Right lobe of liver (tissue), 4 donors: ENCODE measurements around the gene ACTRT3.
"Not testable (repeated sequence)": the region's sequence is repeated elsewhere in the genome, so short reads cannot be mapped to it uniquely, and the experiment has no call there.

Source experiments
- POLR2A ChIP-seq: fragments of 450-650 bp; IDR thresholded peaks from one replicate; pipeline ENCODE4 v1.6.1; 2017; ENCODE audit warnings: antibody characterized with exemption, mild to moderate bottlenecking
- TF ChIP-seq, protein P1 (sequence below), 4 donors: fragments of 200-600 bp in 3 of 4; fragments of 450-650 bp in 1 of 4; IDR thresholded peaks; one replicate each; pipeline versions ENCODE4 v1.5.1 to v1.8.0; 2016 to 2022; ENCODE audit warnings: antibody characterized with exemption in 4 of 4, mild to moderate bottlenecking in 2 of 4
- donor health status: DM: no; HTN: no; CAD: no.
- donor health status: DM: no; HTN: no; CAD: no.
- donor health status: DM: no; HTN: yes; CAD: no.

DNA sequence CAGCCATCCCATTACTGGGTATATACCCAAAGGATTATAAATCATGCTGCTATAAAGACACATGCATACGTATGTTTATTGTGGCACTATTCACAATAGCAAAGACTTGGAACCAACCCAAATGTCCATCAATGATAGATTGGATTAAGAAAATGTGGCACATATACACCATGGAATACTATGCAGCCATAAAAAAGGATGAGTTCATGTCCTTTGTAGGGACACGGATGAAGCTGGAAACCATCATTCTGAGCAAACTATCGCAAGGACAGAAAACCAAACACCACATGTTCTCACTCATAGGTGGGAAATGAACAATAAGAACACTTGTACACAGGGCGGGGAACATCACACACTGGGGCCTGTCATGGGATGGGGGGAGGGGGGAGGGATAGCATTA is 50.9 kb downstream of the ACTRT3 start:
- TF ChIP-seq, protein P1, sequence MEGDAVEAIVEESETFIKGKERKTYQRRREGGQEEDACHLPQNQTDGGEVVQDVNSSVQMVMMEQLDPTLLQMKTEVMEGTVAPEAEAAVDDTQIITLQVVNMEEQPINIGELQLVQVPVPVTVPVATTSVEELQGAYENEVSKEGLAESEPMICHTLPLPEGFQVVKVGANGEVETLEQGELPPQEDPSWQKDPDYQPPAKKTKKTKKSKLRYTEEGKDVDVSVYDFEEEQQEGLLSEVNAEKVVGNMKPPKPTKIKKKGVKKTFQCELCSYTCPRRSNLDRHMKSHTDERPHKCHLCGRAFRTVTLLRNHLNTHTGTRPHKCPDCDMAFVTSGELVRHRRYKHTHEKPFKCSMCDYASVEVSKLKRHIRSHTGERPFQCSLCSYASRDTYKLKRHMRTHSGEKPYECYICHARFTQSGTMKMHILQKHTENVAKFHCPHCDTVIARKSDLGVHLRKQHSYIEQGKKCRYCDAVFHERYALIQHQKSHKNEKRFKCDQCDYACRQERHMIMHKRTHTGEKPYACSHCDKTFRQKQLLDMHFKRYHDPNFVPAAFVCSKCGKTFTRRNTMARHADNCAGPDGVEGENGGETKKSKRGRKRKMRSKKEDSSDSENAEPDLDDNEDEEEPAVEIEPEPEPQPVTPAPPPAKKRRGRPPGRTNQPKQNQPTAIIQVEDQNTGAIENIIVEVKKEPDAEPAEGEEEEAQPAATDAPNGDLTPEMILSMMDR (IDR thresholded peaks at IDR 0.05): not testable (repeated sequence)
- not testable (repeated sequence) for TF ChIP-seq POLR2A
